HEK293T (cell line): Measurements from ENCODE around the gene ADGRG1.

Source experiments
- FOXA1 ChIP-seq: fragments of 450-650 bp; IDR thresholded peaks from 2 replicates; pipeline ENCODE4 v1.6.1; 2016; ENCODE audit warnings: mild to moderate bottlenecking
- FOXK2 ChIP-seq: fragments of 450-650 bp; IDR thresholded peaks from 2 replicates; pipeline ENCODE4 v1.6.1; 2016; ENCODE audit warnings: mild to moderate bottlenecking
- HDGF ChIP-seq: fragments of 450-650 bp; IDR thresholded peaks from 2 replicates; pipeline ENCODE4 v1.6.1; 2017; ENCODE audit warnings: antibody characterized with exemption, borderline replicate concordance
- SP1 ChIP-seq: fragments of 450-650 bp; IDR thresholded peaks from 2 replicates; pipeline ENCODE4 v1.6.1; 2017
- SUZ12 ChIP-seq: fragments of 450-650 bp; IDR thresholded peaks from 2 replicates; pipeline ENCODE4 v1.6.1; 2016; ENCODE audit warnings: mild to moderate bottlenecking

DNA sequence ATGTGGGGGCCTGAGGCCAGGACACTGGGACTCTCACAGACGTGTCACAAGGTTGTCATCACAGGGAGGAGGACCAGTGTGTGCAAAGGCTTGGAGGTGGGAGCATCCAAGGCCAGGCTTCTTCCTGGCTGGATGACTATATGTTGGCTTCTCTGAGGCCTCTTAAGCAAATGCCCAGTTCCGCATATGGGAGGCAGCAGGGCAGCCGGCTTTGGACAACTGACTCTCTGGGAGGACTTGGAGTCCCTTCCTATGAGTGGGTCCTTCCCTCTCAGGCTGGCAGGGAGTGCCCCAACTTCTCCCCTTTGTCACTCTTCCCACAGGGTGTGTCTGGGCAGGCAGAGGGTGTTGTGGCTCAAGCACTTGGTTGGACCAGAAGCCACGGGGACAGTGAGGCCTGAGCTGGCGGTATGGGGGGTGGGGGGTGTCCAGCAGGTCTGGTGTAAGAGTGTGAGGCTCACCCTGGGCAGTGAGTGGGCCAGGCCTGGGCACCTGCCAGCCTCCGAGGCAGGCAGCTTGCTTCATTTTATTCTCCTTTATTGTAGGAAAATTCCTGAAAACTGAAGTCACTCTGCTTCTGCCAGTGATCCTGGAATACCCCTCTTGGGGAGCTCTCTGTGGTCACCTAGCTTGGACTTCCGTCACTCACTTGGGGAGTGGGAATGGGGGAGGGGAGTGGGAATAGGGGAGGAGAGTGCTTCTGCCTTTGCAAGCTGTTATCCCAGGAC lies 14.9 kb downstream of the ADGRG1 start:
- TF ChIP-seq SP1 (no peak), FOXA1 (no peak), HDGF (no peak), FOXK2 (no peak), SUZ12 (no peak)
